Gastroesophageal sphincter (tissue), 3 donors: Measurements from ENCODE around the gene PADI2.
A peak's percentile ranks its signal among the peaks of the same experiment; 100 is the strongest.

Experiments used
- CTCF ChIP-seq, 4 experiments: fragments of 200-600 bp in 2 of 4; fragments of 450-650 bp in 2 of 4; sonication (generic) in 1 of 4; IDR thresholded peaks; one replicate each; pipeline ENCODE4 v1.5.1; 2017 to 2019; ENCODE audit warnings: antibody characterized with exemption in 4 of 4, mild to moderate bottlenecking in 2 of 4, moderate library complexity in 2 of 4
- EP300 ChIP-seq: sonication (generic); formaldehyde crosslinking; IDR thresholded peaks from one replicate; pipeline ENCODE4 v1.6.1; 2017; ENCODE audit warnings: antibody characterized with exemption, mild to moderate bottlenecking
- POLR2AphosphoS5 ChIP-seq: sonication (generic); formaldehyde crosslinking; IDR thresholded peaks from one replicate; pipeline ENCODE4 v1.6.1; 2017; ENCODE audit warnings: antibody characterized with exemption

- TF ChIP-seq CTCF (IDR thresholded peaks at IDR 0.05) (peak in 3 of 4 experiments; percentile 72 to 98 (median 91)), POLR2AphosphoS5 (no peak), EP300 (no peak)
Measured at GRCh38 chr1:17125756-17126237, 6.5 kb upstream of the PADI2 start.
